Endothelial cell of umbilical vein (primary cell): ENCODE measurements around the gene PTBP3. TPM values are rescaled to one million over a fixed set of nuclear protein-coding genes. Genes with fewer than 3 reads are reported as not detected.

Source experiments
- BruUV-seq: library from RNA; stranded (reverse); fragments of 400-500 nt; replicated peaks from 2 replicates; lab custom pipeline; 2021; lab: Mats Ljungman, UMichigan
- CTCF ChIA-PET: fragments of 300-600, 350-600 bp; sonication (Branson Sonifier 250); formaldehyde crosslinking; loops from one replicate; lab custom pipeline; 2021; ENCODE audit warnings: antibody characterized with exemption, inconsistent platforms; lab: Charles Lee
- POLR2A ChIA-PET: fragments of 300-600, 350-600 bp; sonication (Branson Sonifier 250); formaldehyde crosslinking; loops from one replicate; lab custom pipeline; 2021; ENCODE audit warnings: antibody characterized with exemption, inconsistent platforms; lab: Charles Lee
- DNase-seq: peaks from one replicate; pipeline ENCODE4 v3.0.0-alpha.2; 2011; ENCODE audit warnings: low read depth, low spot score
- FAIRE-seq: peaks from 2 replicates; lab custom pipeline; 2011; peaks lifted over from hg19 to GRCh38; lab: Jason Lieb, UNC
- H2AFZ ChIP-seq: 2 replicates; pipeline ENCODE4 v1.6.0; 2012; ENCODE audit warnings: low read depth, low read length, control low read depth, inconsistent platforms
- H3K27ac ChIP-seq: 2 replicates; pipeline ENCODE4 v1.5.1; 2011; ENCODE audit warnings: low read depth, mild to moderate bottlenecking, control low read depth, low read length, moderate library complexity; ENCODE audit not compliant: insufficient read depth
- H3K27me3 ChIP-seq, 2 experiments: 2 replicates each; pipeline versions ENCODE4 v1.6.0 to v1.6.1; 2011; ENCODE audit warnings: low read length in 2 of 2, mixed read lengths in 1 of 2; ENCODE audit not compliant: control insufficient read depth in 2 of 2, insufficient read depth in 2 of 2
- H3K36me3 ChIP-seq, 2 experiments: 2 replicates in 1 of 2; 3 replicates in 1 of 2; pipeline ENCODE4 v1.5.1; 2011; ENCODE audit warnings: low read length in 2 of 2, mild to moderate bottlenecking in 1 of 2, moderate library complexity in 1 of 2; ENCODE audit not compliant: control insufficient read depth in 2 of 2, insufficient read depth in 2 of 2; ENCODE audit errors: extremely low read depth in 1 of 2
- H3K4me1 ChIP-seq: 3 replicates; pipeline ENCODE4 v1.5.1; 2011; ENCODE audit warnings: mild to moderate bottlenecking, low read length; ENCODE audit not compliant: control insufficient read depth, insufficient read depth; ENCODE audit errors: extremely low read depth
- H3K4me2 ChIP-seq: 2 replicates; pipeline ENCODE4 v1.6.1; 2011; ENCODE audit warnings: low read length, control low read depth, mixed read lengths; ENCODE audit not compliant: insufficient read depth
- H3K4me3 ChIP-seq, 3 experiments: fragments of 200-600 bp in 1 of 3; sonication (generic), shearing (Covaris generic) in 1 of 3; replicated peaks in 1 of 3; 2 replicates each; pipeline ENCODE4 v1.5.1; 2011 to 2016; ENCODE audit warnings: control low read depth in 3 of 3, low read length in 3 of 3, mild to moderate bottlenecking in 2 of 3, inconsistent platforms in 1 of 3, low read depth in 1 of 3, moderate library complexity in 1 of 3; ENCODE audit not compliant: insufficient read depth in 1 of 3
- H3K79me2 ChIP-seq: 2 replicates; pipeline ENCODE4 v1.6.0; 2012; ENCODE audit warnings: low read length, inconsistent platforms; ENCODE audit not compliant: control insufficient read depth, insufficient read depth
- H3K9ac ChIP-seq: replicated peaks from 2 replicates; pipeline ENCODE3; 2011; ENCODE audit warnings: low read length, control low read depth; ENCODE audit not compliant: insufficient read depth; ENCODE audit errors: extremely low read depth
- H3K9me1 ChIP-seq: replicated peaks from 3 replicates; pipeline ENCODE4 v1.6.0; 2011; ENCODE audit warnings: mild to moderate bottlenecking, low read length; ENCODE audit not compliant: control insufficient read depth, insufficient read depth; ENCODE audit errors: extremely low read depth
- H3K9me3 ChIP-seq: replicated peaks from 2 replicates; pipeline ENCODE4 v1.5.1; 2012; ENCODE audit warnings: low read length, inconsistent platforms; ENCODE audit not compliant: control insufficient read depth, insufficient read depth
- H4K20me1 ChIP-seq: replicated peaks from 2 replicates; pipeline ENCODE3; 2011; ENCODE audit warnings: mild to moderate bottlenecking, low read length; ENCODE audit not compliant: control insufficient read depth, insufficient read depth; ENCODE audit errors: extremely low read depth
- EZH2 ChIP-seq: IDR thresholded peaks from 2 replicates; pipeline ENCODE4 v1.6.1; 2012; ENCODE audit warnings: borderline replicate concordance, low read depth, mild to moderate bottlenecking, moderate library complexity, low read length, inconsistent platforms; ENCODE audit not compliant: severe bottlenecking
- FOS ChIP-seq: IDR thresholded peaks from 2 replicates; pipeline ENCODE4 v1.6.1; 2011; ENCODE audit warnings: mild to moderate bottlenecking, low read length, moderate library complexity, borderline replicate concordance; ENCODE audit not compliant: insufficient read depth
- GATA2 ChIP-seq: IDR thresholded peaks from 2 replicates; pipeline ENCODE4 v1.7.0; 2011; ENCODE audit warnings: low read depth, mild to moderate bottlenecking, moderate library complexity, mixed read lengths, low read length; ENCODE audit not compliant: insufficient read length, insufficient read depth
- dilution Hi-C: fragments of 300-500 bp; cut with MboI; formaldehyde crosslinking; loops from one replicate; pipeline ENCODE4 v1.15.0; 2019; ENCODE audit warnings: low sequenced_read_pairs; ENCODE audit not compliant: extremely low pct_ligation_motif_present
- intact Hi-C: fragments of 100-400 bp; cut with micrococcal nuclease; formaldehyde crosslinking; loops from one replicate; pipeline ENCODE4 v1.10.0; 2022
- polyA plus RNA-seq, 4 experiments: library from polyadenylated mRNA; depleted of rRNA in 3 of 4; stranded (reverse) in 3 of 4; unstranded in 1 of 4; fragments of >200 nt; gene quantifications; 2 replicates each; pipeline versions ENCODE4 v1.2.1 to v1.2.3, GENCODE V29; 2011 to 2012; ENCODE audit warnings: missing spikeins in 1 of 4
- total RNA-seq: library from RNA; stranded (reverse); gene quantifications from 2 replicates; pipeline ENCODE4 v1.2.3, GENCODE V29; 2021
- TF ChIP-seq, protein P1 (sequence below): IDR thresholded peaks from 2 replicates; pipeline ENCODE4 v1.6.1; 2011; ENCODE audit not compliant: insufficient read depth, insufficient read length
- TF ChIP-seq, protein P2 (sequence below), 2 donors: IDR thresholded peaks; 1 replicate in 1 of 2; 2 replicates in 1 of 2; pipeline ENCODE4 v1.5.1; 2011; ENCODE audit warnings: low read length in 2 of 2, mild to moderate bottlenecking in 2 of 2, moderate library complexity in 2 of 2, control low read depth in 1 of 2, inconsistent platforms in 1 of 2, low read depth in 1 of 2; ENCODE audit not compliant: insufficient read depth in 1 of 2; ENCODE audit errors: extremely low read depth in 1 of 2

PTBP3 gene
- total and polyA plus RNA-seq, 2 donors (not counting 3 experiments of a cell fraction or from before 2014, with no cell fraction given), result 42.4 to 75.0 TPM

DNA sequence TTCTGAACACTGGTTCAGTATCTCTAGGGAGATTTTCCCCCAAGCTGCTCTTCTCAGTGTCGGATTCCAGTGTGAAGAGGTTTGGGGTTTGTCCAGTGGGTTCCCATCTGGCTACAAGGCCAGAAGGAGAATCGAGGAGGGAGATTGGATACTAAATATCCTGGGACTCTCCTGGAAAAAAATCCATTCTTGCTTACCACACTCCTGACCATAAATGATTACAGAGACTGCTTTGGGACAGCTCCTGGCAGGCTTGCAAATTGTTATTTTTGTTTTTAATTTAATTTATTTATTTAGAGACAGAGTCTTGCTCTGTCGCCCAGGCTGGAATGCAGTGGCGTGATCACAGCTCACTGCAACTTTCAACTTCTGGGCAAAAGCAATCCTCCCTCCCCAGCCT is 153.6 kb downstream of the PTBP3 start:
- no peaks in the 10 kb centered on the region for H3K9me1 ChIP-seq
- no peaks in the 10 kb centered on the region for H3K36me3 ChIP-seq
- no peaks in the 10 kb centered on the region for H3K27me3 ChIP-seq
- peaks cover 7% of the 10 kb centered on the region for H3K4me1 ChIP-seq
- ChIA-PET POLR2A (no interaction called here), CTCF (interaction anchor here (1.0 kb wide), 1 partner anchor 34 kb away, joined by 3 read pairs; no protein-coding TSS in a partner anchor)
- no peak overlapping the region for H2AFZ ChIP-seq
- FAIRE-seq (no peak), DNase-seq (no peak)
- dilution Hi-C loops (no loop called here), intact Hi-C loops (no loop called here)
- no peak overlapping the region for H3K4me2 ChIP-seq
- no TSS peak for BruUV-seq
- H3K27ac ChIP-seq, result no peak overlapping the region
- no peaks in the 10 kb centered on the region for H4K20me1 ChIP-seq
- no peaks in the 10 kb centered on the region for H3K9me3 ChIP-seq
- no peak for TF ChIP-seq FOS
- TF ChIP-seq, protein P1, sequence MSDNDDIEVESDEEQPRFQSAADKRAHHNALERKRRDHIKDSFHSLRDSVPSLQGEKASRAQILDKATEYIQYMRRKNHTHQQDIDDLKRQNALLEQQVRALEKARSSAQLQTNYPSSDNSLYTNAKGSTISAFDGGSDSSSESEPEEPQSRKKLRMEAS, result no peak
- TF ChIP-seq, protein P2, sequence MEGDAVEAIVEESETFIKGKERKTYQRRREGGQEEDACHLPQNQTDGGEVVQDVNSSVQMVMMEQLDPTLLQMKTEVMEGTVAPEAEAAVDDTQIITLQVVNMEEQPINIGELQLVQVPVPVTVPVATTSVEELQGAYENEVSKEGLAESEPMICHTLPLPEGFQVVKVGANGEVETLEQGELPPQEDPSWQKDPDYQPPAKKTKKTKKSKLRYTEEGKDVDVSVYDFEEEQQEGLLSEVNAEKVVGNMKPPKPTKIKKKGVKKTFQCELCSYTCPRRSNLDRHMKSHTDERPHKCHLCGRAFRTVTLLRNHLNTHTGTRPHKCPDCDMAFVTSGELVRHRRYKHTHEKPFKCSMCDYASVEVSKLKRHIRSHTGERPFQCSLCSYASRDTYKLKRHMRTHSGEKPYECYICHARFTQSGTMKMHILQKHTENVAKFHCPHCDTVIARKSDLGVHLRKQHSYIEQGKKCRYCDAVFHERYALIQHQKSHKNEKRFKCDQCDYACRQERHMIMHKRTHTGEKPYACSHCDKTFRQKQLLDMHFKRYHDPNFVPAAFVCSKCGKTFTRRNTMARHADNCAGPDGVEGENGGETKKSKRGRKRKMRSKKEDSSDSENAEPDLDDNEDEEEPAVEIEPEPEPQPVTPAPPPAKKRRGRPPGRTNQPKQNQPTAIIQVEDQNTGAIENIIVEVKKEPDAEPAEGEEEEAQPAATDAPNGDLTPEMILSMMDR (IDR thresholded peaks at IDR 0.05; ENCODE audit: extremely low read depth in 1 of 2, insufficient read depth in 1 of 2, low read depth in 1 of 2, low read length in 2 of 2), result no peak
- TF ChIP-seq GATA2, result no peak
- no peak for TF ChIP-seq EZH2
- no peak overlapping the region for H3K9ac ChIP-seq
- no peak overlapping the region for H3K4me3 ChIP-seq
- no peaks in the 10 kb centered on the region for H3K79me2 ChIP-seq
